GM12873 (cell line): ENCODE data around the gene LHPP.
A peak's percentile ranks its signal among the peaks of the same experiment; 100 is the strongest.

Source experiments
- TF ChIP-seq, protein P1 (sequence below): IDR thresholded peaks from 2 replicates; pipeline ENCODE4 v1.5.1; 2012; ENCODE audit warnings: low read depth, mild to moderate bottlenecking, moderate library complexity, low read length, control low read depth; ENCODE audit not compliant: insufficient read depth; ENCODE audit errors: missing control alignments

LHPP gene

DNA sequence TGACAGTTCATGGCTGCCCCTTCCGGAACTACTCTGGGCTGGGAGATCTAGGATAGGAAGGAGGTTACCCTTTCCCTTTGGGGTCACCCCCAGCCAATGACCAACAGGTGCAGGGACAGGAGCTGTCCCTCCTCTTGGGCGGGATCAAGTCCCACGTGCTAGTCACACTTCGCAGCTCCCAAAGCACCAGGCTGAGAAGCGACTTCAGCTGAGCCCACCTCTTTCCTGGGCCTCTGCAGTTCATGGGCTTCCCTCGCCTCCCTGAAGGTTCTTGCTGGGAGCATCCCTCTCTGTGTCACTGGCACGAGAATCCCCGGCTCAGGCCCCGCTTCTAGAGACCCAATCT is 167.0 kb downstream of the LHPP start:
- TF ChIP-seq, protein P1, sequence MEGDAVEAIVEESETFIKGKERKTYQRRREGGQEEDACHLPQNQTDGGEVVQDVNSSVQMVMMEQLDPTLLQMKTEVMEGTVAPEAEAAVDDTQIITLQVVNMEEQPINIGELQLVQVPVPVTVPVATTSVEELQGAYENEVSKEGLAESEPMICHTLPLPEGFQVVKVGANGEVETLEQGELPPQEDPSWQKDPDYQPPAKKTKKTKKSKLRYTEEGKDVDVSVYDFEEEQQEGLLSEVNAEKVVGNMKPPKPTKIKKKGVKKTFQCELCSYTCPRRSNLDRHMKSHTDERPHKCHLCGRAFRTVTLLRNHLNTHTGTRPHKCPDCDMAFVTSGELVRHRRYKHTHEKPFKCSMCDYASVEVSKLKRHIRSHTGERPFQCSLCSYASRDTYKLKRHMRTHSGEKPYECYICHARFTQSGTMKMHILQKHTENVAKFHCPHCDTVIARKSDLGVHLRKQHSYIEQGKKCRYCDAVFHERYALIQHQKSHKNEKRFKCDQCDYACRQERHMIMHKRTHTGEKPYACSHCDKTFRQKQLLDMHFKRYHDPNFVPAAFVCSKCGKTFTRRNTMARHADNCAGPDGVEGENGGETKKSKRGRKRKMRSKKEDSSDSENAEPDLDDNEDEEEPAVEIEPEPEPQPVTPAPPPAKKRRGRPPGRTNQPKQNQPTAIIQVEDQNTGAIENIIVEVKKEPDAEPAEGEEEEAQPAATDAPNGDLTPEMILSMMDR = no peak

GRCh38 chr10:124629415-124629814 is 167.8 kb downstream of the LHPP start:
- TF ChIP-seq, protein P1 = no peak

GRCh38 chr10:124629842-124630241 is 168.2 kb downstream of the LHPP start:
- TF ChIP-seq, protein P1 = no peak

DNA sequence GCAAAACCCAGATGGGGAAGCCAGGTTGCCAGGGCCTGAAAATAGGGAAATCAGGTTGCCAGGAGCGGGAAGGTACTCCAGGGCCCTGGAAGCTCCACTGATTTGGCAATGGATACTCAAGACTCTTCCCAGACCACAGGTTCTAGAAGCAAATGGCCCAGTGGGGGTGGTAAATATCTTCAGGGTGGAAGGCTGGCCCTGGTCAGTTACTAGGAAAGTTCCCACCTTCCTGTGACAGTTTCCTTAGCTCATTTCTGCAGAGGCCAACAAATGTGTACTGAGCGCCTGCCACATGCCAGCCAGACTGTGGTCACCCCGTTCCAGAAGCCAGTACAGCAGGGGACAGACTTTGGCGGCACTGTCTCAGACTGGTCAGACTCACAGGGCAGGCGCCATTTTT is 168.9 kb downstream of the LHPP start:
- TF ChIP-seq, protein P1 = no peak

DNA sequence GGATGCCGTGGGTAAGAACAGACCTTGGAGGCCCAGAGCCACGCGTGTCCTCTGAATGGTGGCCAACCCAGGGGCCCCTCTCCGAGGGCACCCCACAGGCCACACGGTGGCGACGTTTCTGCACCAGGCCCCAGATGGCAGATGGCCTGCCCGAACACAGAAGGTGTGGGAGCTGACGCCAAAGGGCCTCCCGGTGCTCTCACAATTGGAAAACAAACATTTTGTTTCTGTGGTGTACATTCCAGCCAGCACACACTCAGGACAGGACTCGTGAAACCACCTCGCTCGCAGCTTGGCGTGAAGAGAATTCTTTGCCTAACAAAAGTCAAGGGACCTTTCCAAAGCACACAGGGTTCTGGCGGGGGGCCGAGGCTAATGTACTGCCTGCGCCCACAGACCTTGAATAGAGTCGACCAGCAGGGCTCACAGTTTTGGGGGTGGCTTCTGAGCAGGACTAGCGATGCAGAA is 170.5 kb downstream of the LHPP start:
- TF ChIP-seq, protein P1 = peak; percentile 35

- TF ChIP-seq, protein P1 = no peak
These were observed 170.9 kb downstream of the LHPP start for GRCh38 chr10:124632566-124632965.

DNA sequence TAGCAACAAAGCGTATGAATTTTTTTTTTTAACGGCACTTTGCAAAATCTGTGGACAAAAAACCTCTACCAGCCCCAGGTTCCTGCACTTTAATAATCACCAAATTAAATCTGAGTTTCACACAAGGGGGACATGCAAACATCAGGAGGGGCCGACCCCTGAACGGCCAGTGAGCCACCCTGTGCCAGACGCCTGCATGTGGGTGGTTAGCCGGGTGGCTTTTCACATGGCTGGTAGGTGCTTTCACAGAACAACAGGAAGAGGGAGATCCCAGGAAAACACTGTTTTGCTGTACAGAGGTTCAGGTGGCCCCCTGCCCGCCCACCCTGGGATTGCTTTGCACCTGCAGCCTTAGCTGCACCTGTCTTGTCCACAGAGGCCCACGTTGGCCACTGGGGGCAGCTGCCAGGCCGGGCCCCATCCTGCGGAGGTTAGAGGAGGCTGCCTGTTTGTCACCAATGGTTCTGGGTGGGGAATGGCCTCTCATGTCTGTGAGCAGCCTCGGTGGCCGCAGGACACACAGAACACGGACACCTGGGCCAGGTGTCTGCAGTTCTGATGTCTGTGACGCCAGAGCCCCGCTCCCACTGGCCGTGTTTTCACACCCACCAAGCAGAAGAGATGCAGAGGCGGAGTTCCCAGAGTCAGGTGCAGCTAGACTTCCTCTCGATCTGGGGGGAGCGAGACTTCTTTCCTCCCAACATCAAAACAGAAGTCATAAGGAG is 174.8 kb downstream of the LHPP start:
- TF ChIP-seq, protein P1 = peak; percentile 21
